Hepatocyte (in vitro differentiated cells): ENCODE data around the gene KCND3. TPM values are rescaled to one million over a fixed set of nuclear protein-coding genes. Genes with fewer than 3 reads are reported as not detected.

ENCODE experiments used
- DNase-seq: peaks from one replicate; pipeline ENCODE4 v3.0.0-alpha.2; 2016; ENCODE audit warnings: low spot score
- H2AFZ ChIP-seq: fragments of 200-600 bp; sonication (generic); 2 replicates; pipeline ENCODE4 v1.6.0; 2016; ENCODE audit warnings: antibody characterized with exemption, mild to moderate bottlenecking
- H3K27ac ChIP-seq: fragments of 200-600 bp; sonication (generic); 2 replicates; pipeline ENCODE4 v1.5.1; 2016; ENCODE audit warnings: mild to moderate bottlenecking
- H3K27me3 ChIP-seq: fragments of 200-600 bp; sonication (generic); 2 replicates; pipeline ENCODE4 v1.6.1; 2016
- H3K36me3 ChIP-seq: fragments of 200-600 bp; sonication (generic); replicated peaks from 2 replicates; pipeline ENCODE4 v1.5.1; 2016; ENCODE audit warnings: low read depth; ENCODE audit not compliant: insufficient read depth
- H3K4me1 ChIP-seq: fragments of 200-600 bp; sonication (generic); 2 replicates; pipeline ENCODE4 v1.5.1; 2016; ENCODE audit warnings: mild to moderate bottlenecking, moderate library complexity; ENCODE audit not compliant: insufficient read depth
- H3K4me2 ChIP-seq: fragments of 200-600 bp; sonication (generic); 2 replicates; pipeline ENCODE4 v1.6.0; 2016
- H3K4me3 ChIP-seq: fragments of 200-600 bp; sonication (generic); 2 replicates; pipeline ENCODE4 v1.5.1; 2016; ENCODE audit warnings: mild to moderate bottlenecking
- H3K79me2 ChIP-seq: fragments of 200-600 bp; sonication (generic); 2 replicates; pipeline ENCODE4 v1.6.0; 2017; ENCODE audit warnings: mild to moderate bottlenecking
- H3K9me2 ChIP-seq: fragments of 200-600 bp; sonication (generic); replicated peaks from 2 replicates; pipeline ENCODE4 v1.6.0; 2017; ENCODE audit warnings: mild to moderate bottlenecking; ENCODE audit not compliant: insufficient read depth
- H3K9me3 ChIP-seq: fragments of 200-600 bp; sonication (generic); 2 replicates; pipeline ENCODE4 v1.5.1; 2016; ENCODE audit warnings: low read depth, mild to moderate bottlenecking
- H4K20me1 ChIP-seq: fragments of 200-600 bp; sonication (generic); 2 replicates; pipeline ENCODE4 v1.6.0; 2016; ENCODE audit warnings: mild to moderate bottlenecking; ENCODE audit not compliant: insufficient read depth, poor library complexity, severe bottlenecking
- CTCF ChIP-seq: fragments of 200-600 bp; sonication (generic); IDR thresholded peaks from 2 replicates; pipeline ENCODE4 v1.5.1; 2016; ENCODE audit warnings: antibody characterized with exemption, mild to moderate bottlenecking; ENCODE audit not compliant: poor library complexity
- EZH2 ChIP-seq: fragments of 200-600 bp; sonication (generic); IDR thresholded peaks from 2 replicates; pipeline ENCODE4 v1.6.1; 2016; ENCODE audit warnings: antibody characterized with exemption, mild to moderate bottlenecking, borderline replicate concordance
- EZH2phosphoT487 ChIP-seq: fragments of 200-600 bp; sonication (generic); IDR thresholded peaks from one replicate; pipeline ENCODE4 v1.6.1; 2018; ENCODE audit warnings: antibody characterized with exemption, mild to moderate bottlenecking, low read depth, moderate library complexity; ENCODE audit not compliant: unreplicated experiment, severe bottlenecking
- WGBS: methylation state at CpG from one replicate; pipeline ENCODE4 v1.1.6; 2016; ENCODE audit warnings: low lambda C conversion rate; ENCODE audit errors: missing lambda C conversion rate; 5-methylcytosine and 5-hydroxymethylcytosine counted together
- polyA plus RNA-seq: library from polyadenylated mRNA; unstranded; fragments of >200 nt; fragmentation: Nextera tagmentation; extraction: Ambion mirVana; gene quantifications from 2 replicates; pipeline ENCODE4 v1.2.1, GENCODE V29; 2016
- total RNA-seq: library from RNA; depleted of rRNA; stranded (reverse); fragments of >200 nt; gene quantifications from 2 replicates; pipeline ENCODE4 v1.2.3, GENCODE V29; 2014

Gene KCND3
- total and polyA plus RNA-seq, 2 experiments from 2014 or later: 1.4 to 2.7 TPM

- WGBS: 98% methylated on average over 34 of the region's 37 CpGs
- no peak overlapping the region for H3K4me2 ChIP-seq
- H3K27ac ChIP-seq: no peak overlapping the region
- no peak overlapping the region for H2AFZ ChIP-seq
- H3K27me3 ChIP-seq: peaks cover 9% of the 10 kb centered on the region
- no peaks in the 10 kb centered on the region for H4K20me1 ChIP-seq
- H3K36me3 ChIP-seq: no peaks in the 10 kb centered on the region
- no peaks in the 10 kb centered on the region for H3K9me3 ChIP-seq
- no peak for DNase-seq
- no peaks in the 10 kb centered on the region for H3K4me1 ChIP-seq
- no peaks in the 10 kb centered on the region for H3K79me2 ChIP-seq
- no peaks in the 10 kb centered on the region for H3K9me2 ChIP-seq
- TF ChIP-seq CTCF (no peak), EZH2phosphoT487 (no peak), EZH2 (no peak)
- H3K4me3 ChIP-seq: no peak overlapping the region
Measured at GRCh38 chr1:111981871-111982270, 7.6 kb downstream of the KCND3 start.

- Histone ChIP-seq H3K9me2 (no peaks in the 10 kb centered on the region), H3K27me3 (peaks cover 1% of the 10 kb centered on the region), H3K79me2 (no peaks in the 10 kb centered on the region), H3K4me1 (no peaks in the 10 kb centered on the region), H3K4me3 (no peak overlapping the region), H3K9me3 (no peaks in the 10 kb centered on the region), H3K4me2 (no peak overlapping the region), H3K36me3 (no peaks in the 10 kb centered on the region), H2AFZ (no peak overlapping the region), H4K20me1 (no peaks in the 10 kb centered on the region), H3K27ac (no peak overlapping the region)
- no peak for DNase-seq
- no peak for TF ChIP-seq EZH2
- TF ChIP-seq CTCF: no peak
- no peak for TF ChIP-seq EZH2phosphoT487
- 65% methylated on average over 7 of the region's 7 CpGs for WGBS
Measured at GRCh38 chr1:111981090-111981489, 8.4 kb downstream of the KCND3 start.

GRCh38 chr1:111980686-111981085, 8.8 kb downstream of the KCND3 start:
- Histone ChIP-seq H3K9me2 (no peaks in the 10 kb centered on the region), H3K27ac (no peak overlapping the region), H3K79me2 (no peaks in the 10 kb centered on the region), H2AFZ (no peak overlapping the region), H3K4me3 (no peak overlapping the region), H3K9me3 (no peaks in the 10 kb centered on the region), H3K36me3 (no peaks in the 10 kb centered on the region), H4K20me1 (no peaks in the 10 kb centered on the region), H3K27me3 (no peaks in the 10 kb centered on the region), H3K4me1 (no peaks in the 10 kb centered on the region), H3K4me2 (no peak overlapping the region)
- TF ChIP-seq CTCF (no peak), EZH2 (no peak), EZH2phosphoT487 (no peak)
- no peak for DNase-seq
- WGBS: 87% methylated on average over 6 of the region's 6 CpGs

- WGBS: 59% methylated on average over 1 of the region's 1 CpG
- Histone ChIP-seq H3K4me1 (no peaks in the 10 kb centered on the region), H3K79me2 (no peaks in the 10 kb centered on the region), H3K36me3 (no peaks in the 10 kb centered on the region), H3K9me2 (no peaks in the 10 kb centered on the region), H4K20me1 (no peaks in the 10 kb centered on the region), H2AFZ (no peak overlapping the region), H3K4me2 (no peak overlapping the region), H3K4me3 (no peak overlapping the region), H3K9me3 (no peaks in the 10 kb centered on the region), H3K27ac (no peak overlapping the region), H3K27me3 (no peaks in the 10 kb centered on the region)
- DNase-seq: no peak
- TF ChIP-seq CTCF: no peak
- no peak for TF ChIP-seq EZH2
- TF ChIP-seq EZH2phosphoT487: no peak
Measured at GRCh38 chr1:111978695-111979094, 10.8 kb downstream of the KCND3 start.
